Pancreas (tissue), 10 donors: ENCODE data around the gene FHOD3. TPM values are rescaled to one million over a fixed set of nuclear protein-coding genes. Genes with fewer than 3 reads are reported as not detected.
"Not testable (repeated sequence)": the region's sequence is repeated elsewhere in the genome, so short reads cannot be mapped to it uniquely, and the experiment has no call there.

Source experiments
- ATAC-seq, 4 donors: fragments of 200-7000 bp; cut with Tn5 transposase; one replicate each; pipeline versions ENCODE4 v1.8.0 to v1.9.1; 2020; ENCODE audit warnings: mild to moderate bottlenecking in 4 of 4, moderate library complexity in 4 of 4
- DNase-seq, 6 donors: peaks; one replicate each; pipeline ENCODE4 v3.0.0-alpha.2; 2020
- FAIRE-seq: peaks from 2 replicates; lab custom pipeline; 2012; peaks lifted over from hg19 to GRCh38; lab: Jason Lieb, UNC
- H3K27ac ChIP-seq, 4 donors: fragments of 200-600 bp; sonication (generic); 1 replicate in 3 of 4; 2 replicates in 1 of 4; pipeline versions ENCODE4 v1.5.0 to v1.8.0; 2020
- H3K27me3 ChIP-seq, 4 donors: fragments of 200-600 bp; one replicate each; pipeline ENCODE4 v1.8.0; 2021
- H3K36me3 ChIP-seq, 3 donors: fragments of 200-600 bp; sonication (generic) in 1 of 3; one replicate each; pipeline versions ENCODE4 v1.5.0 to v1.8.0; 2020 to 2021
- H3K4me1 ChIP-seq, 3 donors: fragments of 200-600 bp; one replicate each; pipeline ENCODE4 v1.8.0; 2021
- H3K4me3 ChIP-seq, 4 donors: fragments of 200-600 bp; sonication (generic) in 2 of 4; one replicate each; pipeline versions ENCODE4 v1.5.0 to v1.8.0; 2020 to 2021
- H3K9me3 ChIP-seq, 4 donors: fragments of 200-600 bp; one replicate each; pipeline ENCODE4 v1.8.0; 2021
- CTCF ChIP-seq, 4 donors: fragments of 200-600 bp; sonication (generic) in 3 of 4; IDR thresholded peaks; one replicate each; pipeline versions ENCODE4 v1.5.0 to v1.8.0; 2021; ENCODE audit warnings: antibody characterized with exemption in 4 of 4
- WGBS, 2 donors: extraction: QIAGEN DNeasy Blood & Tissue Kit; methylation state at CpG; one replicate each; pipeline ENCODE4 v1.1.7; 2013; 5-methylcytosine and 5-hydroxymethylcytosine counted together
- intact Hi-C, 3 donors: fragments of 100-400 bp; cut with DNase I; formaldehyde crosslinking; loops; one replicate each; pipeline versions ENCODE4 v1.11.1 to v1.14.2; 2022
- polyA plus RNA-seq, 2 donors: library from polyadenylated mRNA; stranded (reverse); fragments of 200-250 nt; gene quantifications; one replicate each; pipeline ENCODE4 v1.2.3, GENCODE V29; 2013
- total RNA-seq, 6 donors: library from RNA; stranded (reverse); fragmentation: NEBNext Ultra II Directional in 4 of 6; extraction: Animal tissue kit (Norgen Biotek cat#: 25700) in 4 of 6; gene quantifications; one replicate each; pipeline versions ENCODE4 v1.2.1 to v1.2.4, GENCODE V29; 2021 to 2023
- donor health status: healthy with polysubstance abuse.
- donor health status: DM: no; HTN: no; CAD: no; lungs with moderate emphysema.
- donor health status: DM: no; HTN: no; CAD: no.
- donor health status: control.
- donor health status: control.
- donor health status: Bipolar disorder and iron deficiency.
- donor health status: DM: yes; HTN: yes; CAD: no.
- donor health status: DM: no; HTN: no; CAD: no.
- donor health status: DM: no; HTN: no; CAD: no.
- donor health status: DM: yes; HTN: yes; CAD: no.

The FHOD3 gene
- total and polyA plus RNA-seq, 8 donors, result 0.25 to 4.3 (median 1.2) TPM

GRCh38 chr18:36350839-36351469, 53.4 kb downstream of the FHOD3 start:
- intact Hi-C loops, result no loop called here
- H3K9me3 ChIP-seq, result no peaks in the 10 kb centered on the region
- FAIRE-seq (no peak), ATAC-seq (peak in 1 of 4 donors; percentile 35), DNase-seq (no peak)
- no peaks in the 10 kb centered on the region for H3K36me3 ChIP-seq
- H3K4me3 ChIP-seq, result no peak overlapping the region
- H3K27me3 ChIP-seq, result no peaks in the 10 kb centered on the region
- TF ChIP-seq CTCF (IDR thresholded peaks at IDR 0.05), result no peak
- peak overlapping the region in 1 of 4 donors; percentile 64 for H3K27ac ChIP-seq
- WGBS, 2 donors, result 71 to 72% methylated on average over 9 of the region's 9 CpGs
- peaks cover 7 to 12% (median 7%) of the 10 kb centered on the region in 3 donors for H3K4me1 ChIP-seq

- Histone ChIP-seq H3K27ac (no peak overlapping the region), H3K27me3 (no peaks in the 10 kb centered on the region), H3K36me3 (no peaks in the 10 kb centered on the region), H3K9me3 (no peaks in the 10 kb centered on the region), H3K4me3 (no peak overlapping the region), H3K4me1 (peaks cover 7 to 12% (median 7%) of the 10 kb centered on the region in 3 donors)
- ATAC-seq, result peak; percentile 16 to 62 (median 56)
- 35 to 37% methylated on average over 3 of the region's 3 CpGs for WGBS, 2 donors
- no peak for FAIRE-seq
- DNase-seq, result peak in 2 of 6 donors; percentile 23 to 52
- no peak for TF ChIP-seq CTCF (IDR thresholded peaks at IDR 0.05)
- intact Hi-C loops, result no loop called here
Measured at GRCh38 chr18:36352384-36352783, 54.9 kb downstream of the FHOD3 start.

- Histone ChIP-seq H3K4me3 (no peak overlapping the region), H3K27ac (no peak overlapping the region), H3K4me1 (peaks cover 0 to 4% (median under 1%) of the 10 kb centered on the region in 3 donors), H3K9me3 (no peaks in the 10 kb centered on the region), H3K27me3 (no peaks in the 10 kb centered on the region), H3K36me3 (no peaks in the 10 kb centered on the region)
- ATAC-seq (no peak), DNase-seq (no peak), FAIRE-seq (no peak)
- WGBS, 2 donors, result 85 to 89% methylated on average over 5 of the region's 5 CpGs
- TF ChIP-seq CTCF (IDR thresholded peaks at IDR 0.05), result no peak
- intact Hi-C loops, result no loop called here
Measured at GRCh38 chr18:36354989-36355388, 57.5 kb downstream of the FHOD3 start.

GRCh38 chr18:36355511-36355910, 58.0 kb downstream of the FHOD3 start:
- no peaks in the 10 kb centered on the region for H3K36me3 ChIP-seq
- H3K4me3 ChIP-seq, result no peak overlapping the region
- ATAC-seq, result no peak
- no peak overlapping the region for H3K27ac ChIP-seq
- H3K27me3 ChIP-seq, result no peaks in the 10 kb centered on the region
- H3K9me3 ChIP-seq, result no peaks in the 10 kb centered on the region
- intact Hi-C loops, result no loop called here
- no peak for TF ChIP-seq CTCF (IDR thresholded peaks at IDR 0.05)
- no peak for FAIRE-seq
- peaks cover 0 to 2% (median 0%) of the 10 kb centered on the region in 3 donors for H3K4me1 ChIP-seq
- 87 to 88% methylated on average over 7 of the region's 7 CpGs for WGBS, 2 donors
- DNase-seq, result no peak

GRCh38 chr18:36356741-36357140, 59.2 kb downstream of the FHOD3 start:
- FAIRE-seq, H3K27ac ChIP-seq, H3K9me3 ChIP-seq, H3K4me3 ChIP-seq, H3K4me1 ChIP-seq, intact Hi-C loops, DNase-seq, ATAC-seq, H3K36me3 ChIP-seq, H3K27me3 ChIP-seq: not testable (repeated sequence)
- WGBS, 2 donors, result 89 to 92% methylated on average over 6 of the region's 6 CpGs
